ENCODE data around the gene MYH3.

- TF ChIP-seq CTCF (IDR thresholded peaks at IDR 0.05) (no peak), MAZ (IDR thresholded peaks at IDR 0.05; ENCODE audit: borderline replicate concordance, low read depth, low read length) (no peak), POLR2A (IDR thresholded peaks at IDR 0.05; ENCODE audit: low read length) (no peak)
Measured at GRCh38 chr17:10626390-10626789, 30.7 kb downstream of the MYH3 start.
